NT2/D1 (cell line): ENCODE measurements around the gene ATE1.
A peak's percentile ranks its signal among the peaks of the same experiment; 100 is the strongest.
"Not testable (repeated sequence)": the region's sequence is repeated elsewhere in the genome, so short reads cannot be mapped to it uniquely, and the experiment has no call there.

Experiments used
- DNase-seq: peaks from one replicate; pipeline ENCODE4 v3.0.0-alpha.2; 2011; ENCODE audit warnings: low read depth, low spot score
- H3K27me3 ChIP-seq: 2 replicates; pipeline ENCODE4 v1.6.0; 2011; ENCODE audit warnings: mild to moderate bottlenecking; ENCODE audit not compliant: insufficient read length, insufficient read depth
- H3K36me3 ChIP-seq: 2 replicates; pipeline ENCODE4 v1.6.1; 2011; ENCODE audit warnings: mild to moderate bottlenecking, low read length, mixed read lengths; ENCODE audit not compliant: insufficient read depth, insufficient read length
- H3K4me1 ChIP-seq: 2 replicates; pipeline ENCODE4 v1.5.1; 2011; ENCODE audit not compliant: insufficient read depth, insufficient read length
- H3K4me3 ChIP-seq: 2 replicates; pipeline ENCODE4 v1.5.1; 2011; ENCODE audit warnings: low read depth; ENCODE audit not compliant: insufficient read length
- H3K9ac ChIP-seq: 2 replicates; pipeline ENCODE4 v1.6.0; 2011; ENCODE audit warnings: low read depth; ENCODE audit not compliant: insufficient read length
- H3K9me3 ChIP-seq: 2 replicates; pipeline ENCODE4 v1.5.1; 2011; ENCODE audit warnings: mild to moderate bottlenecking, low read length; ENCODE audit not compliant: insufficient read depth
- SUZ12 ChIP-seq: IDR thresholded peaks from 2 replicates; pipeline ENCODE4 v1.6.1; 2011; ENCODE audit not compliant: insufficient read length, insufficient read depth; ENCODE audit errors: extremely low read depth
- YY1 ChIP-seq: IDR thresholded peaks from 2 replicates; pipeline ENCODE4 v1.6.1; 2011; ENCODE audit not compliant: insufficient read length, insufficient read depth
- ZNF274 ChIP-seq: IDR thresholded peaks from 2 replicates; pipeline ENCODE4 v1.6.1; 2011; ENCODE audit warnings: mild to moderate bottlenecking, low read depth, low read length

Gene ATE1

DNA sequence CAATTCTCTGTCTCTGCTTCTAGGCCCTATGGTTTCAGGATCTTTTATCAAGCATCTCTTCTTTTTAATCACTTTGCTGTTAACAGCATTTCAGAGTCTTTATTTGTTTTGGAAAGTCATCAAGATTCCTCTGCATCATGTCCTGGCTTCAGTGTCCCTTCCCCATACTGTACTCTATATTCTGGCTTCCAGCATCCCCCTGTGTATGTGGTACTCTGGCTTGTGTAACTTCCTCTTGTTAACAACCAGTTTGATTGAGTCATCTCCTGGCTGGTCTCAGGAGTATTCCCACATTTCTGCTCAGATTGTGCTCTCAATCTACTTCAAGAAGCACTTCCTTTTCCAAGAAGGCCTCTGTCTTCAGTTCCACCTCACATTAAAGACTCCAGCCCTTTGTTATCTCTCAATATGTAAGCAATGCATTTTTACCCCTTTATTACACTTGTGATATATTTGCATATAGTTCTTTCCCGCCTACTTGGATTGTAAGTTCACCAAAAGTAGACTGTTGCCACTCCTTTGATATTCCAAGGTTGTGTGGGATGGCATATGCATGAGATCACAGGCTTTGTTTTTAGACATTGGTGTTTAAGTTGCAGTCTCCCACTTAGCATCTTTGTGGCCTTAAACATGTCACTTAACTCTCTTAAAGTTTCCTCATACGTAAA lies 15.1 kb upstream of the ATE1 start:
- Histone ChIP-seq H3K36me3 (no peaks in the 10 kb centered on the region), H3K4me3 (no peak overlapping the region), H3K27me3 (no peaks in the 10 kb centered on the region), H3K9me3 (no peaks in the 10 kb centered on the region), H3K9ac (no peak overlapping the region), H3K4me1 (no peaks in the 10 kb centered on the region)
- TF ChIP-seq SUZ12 (no peak), YY1 (no peak)
- DNase-seq: no peak

GRCh38 chr10:121941532-121941931 lies 13.7 kb upstream of the ATE1 start:
- TF ChIP-seq SUZ12 (no peak), ZNF274 (no peak), YY1 (no peak)
- H3K4me1 ChIP-seq: no peaks in the 10 kb centered on the region
- H3K27me3 ChIP-seq: no peaks in the 10 kb centered on the region
- H3K9ac ChIP-seq: no peak overlapping the region
- H3K36me3 ChIP-seq: no peaks in the 10 kb centered on the region
- DNase-seq: no peak
- H3K9me3 ChIP-seq: no peaks in the 10 kb centered on the region
- no peak overlapping the region for H3K4me3 ChIP-seq

DNA sequence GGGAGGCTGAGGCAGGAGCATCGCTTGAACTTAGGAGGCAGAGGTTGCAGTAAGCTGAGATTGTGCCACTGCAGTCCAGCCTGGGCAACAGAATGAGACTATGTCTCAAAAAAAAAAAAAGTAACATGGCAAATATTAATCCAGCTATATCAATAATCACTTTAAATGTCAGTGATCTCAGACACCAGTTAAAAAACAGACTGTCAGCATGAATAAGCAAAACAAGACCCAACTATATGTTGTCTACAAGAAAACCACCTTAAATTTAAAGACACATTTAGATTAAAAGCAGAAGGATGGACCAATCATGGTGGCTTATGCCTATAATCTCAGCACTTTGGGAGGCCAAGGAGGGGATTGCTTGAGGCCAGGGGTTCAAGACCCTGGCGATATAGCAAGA lies 8.5 kb upstream of the ATE1 start:
- no peak for DNase-seq
- Histone ChIP-seq H3K4me3 (no peak overlapping the region), H3K36me3 (peaks cover 6% of the 10 kb centered on the region), H3K27me3 (no peaks in the 10 kb centered on the region), H3K9ac (no peak overlapping the region), H3K9me3 (no peaks in the 10 kb centered on the region; the same call in 1 of the 2 replicates), H3K4me1 (no peaks in the 10 kb centered on the region)
- no peak for TF ChIP-seq ZNF274

- H3K4me3 ChIP-seq: no peak overlapping the region
- no peak for DNase-seq
- H3K4me1 ChIP-seq: no peaks in the 10 kb centered on the region
- no peak overlapping the region for H3K9ac ChIP-seq
- no peaks in the 10 kb centered on the region; the same call in 1 of the 2 replicates for H3K9me3 ChIP-seq
- peaks cover 6% of the 10 kb centered on the region for H3K36me3 ChIP-seq
- H3K27me3 ChIP-seq: no peaks in the 10 kb centered on the region
- TF ChIP-seq ZNF274 (no peak), SUZ12 (no peak), YY1 (no peak)
Observed at GRCh38 chr10:121935702-121936101, 7.9 kb upstream of the ATE1 start.

DNA sequence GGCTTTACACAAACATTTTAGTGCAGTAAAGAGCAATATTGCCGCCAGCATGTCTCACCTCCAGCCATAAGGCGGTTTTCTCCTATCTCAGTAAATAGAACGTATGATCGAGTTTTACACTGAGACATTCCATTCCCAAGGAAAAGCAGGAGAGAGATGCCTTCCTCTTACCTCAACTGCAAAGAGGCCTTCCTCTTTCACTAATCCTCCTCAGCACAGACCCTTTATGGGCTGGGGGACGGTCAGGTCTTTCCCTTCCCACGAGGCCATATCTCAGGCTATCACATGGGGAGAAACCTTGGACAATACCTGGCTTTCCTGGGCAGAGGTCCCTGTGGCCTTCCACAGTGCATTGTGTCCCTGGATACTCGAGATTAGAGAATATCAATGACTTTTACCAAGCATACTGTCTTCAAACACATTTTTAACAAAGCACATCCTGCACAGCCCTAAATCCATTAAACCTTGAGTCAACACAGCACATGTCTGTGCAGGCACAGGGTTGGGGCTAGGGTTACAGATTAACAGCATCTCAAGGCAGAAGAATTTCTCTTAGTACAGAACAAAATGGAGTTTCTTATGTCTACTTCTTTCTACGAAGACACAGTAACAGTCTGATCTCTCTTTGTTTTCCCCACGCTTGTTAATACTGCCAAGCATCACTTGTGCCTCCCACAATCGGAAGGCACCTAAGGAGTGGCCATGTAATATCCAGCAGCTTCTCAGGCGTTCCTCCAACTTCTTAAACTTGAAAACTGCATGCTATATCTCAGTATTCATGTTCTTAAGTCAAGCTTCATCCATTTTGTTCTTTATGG lies 2.6 kb upstream of the ATE1 start:
- not testable (repeated sequence) for H3K4me3 ChIP-seq, DNase-seq, H3K36me3 ChIP-seq, H3K27me3 ChIP-seq, H3K9me3 ChIP-seq, H3K4me1 ChIP-seq, H3K9ac ChIP-seq

DNA sequence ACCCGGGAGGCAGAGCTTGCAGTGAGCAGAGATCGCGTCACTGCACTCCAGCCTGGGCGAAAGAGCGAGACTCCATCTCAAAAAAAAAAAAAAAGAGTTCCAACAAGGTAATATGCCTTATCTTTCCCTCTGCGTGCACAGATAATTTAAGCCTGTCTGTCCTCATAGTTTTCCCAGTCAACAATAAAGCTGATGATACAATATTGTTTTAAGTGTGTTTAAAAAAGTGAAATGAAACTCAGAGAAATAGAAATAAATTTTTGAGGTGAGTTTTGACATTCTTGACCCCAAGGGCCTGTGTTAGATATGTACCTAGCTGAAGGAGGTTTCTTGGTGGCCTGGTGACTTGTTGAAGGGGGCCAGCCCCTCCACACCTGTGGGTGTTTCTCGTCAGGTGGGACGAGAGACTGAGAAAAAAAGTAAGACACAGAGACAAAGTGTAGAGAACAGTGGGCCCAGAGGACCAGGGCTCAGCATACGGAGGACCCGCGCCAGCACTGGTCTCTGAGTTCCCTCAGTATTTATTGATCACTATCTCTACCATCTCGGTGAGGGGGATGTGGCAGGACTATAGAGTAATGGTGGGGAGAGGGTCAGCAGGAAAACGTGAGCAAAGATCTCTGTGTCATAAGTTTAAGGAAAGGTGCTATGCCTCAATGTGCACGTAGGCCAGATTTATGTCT lies 1.9 kb upstream of the ATE1 start:
- not testable (repeated sequence) for H3K4me1 ChIP-seq, H3K4me3 ChIP-seq, H3K9ac ChIP-seq, H3K9me3 ChIP-seq, H3K36me3 ChIP-seq, DNase-seq, H3K27me3 ChIP-seq

- Histone ChIP-seq H3K36me3 (peaks cover 3% of the 10 kb centered on the region), H3K9ac (peak overlapping the region; percentile 94), H3K4me3 (peak overlapping the region; percentile 82), H3K27me3 (no peaks in the 10 kb centered on the region), H3K4me1 (no peaks in the 10 kb centered on the region), H3K9me3 (no peaks in the 10 kb centered on the region)
- DNase-seq: no peak
- TF ChIP-seq SUZ12 (no peak), ZNF274 (no peak), YY1 (no peak)
Observed at GRCh38 chr10:121928528-121928884, 675 bp upstream of the ATE1 start.
